Stimulated activated CD8-positive, alpha-beta memory T cell treated with anti-CD3 and anti-CD28 coated beads, Interleukin-2, amount 100 ng/mL, for 48 hours (primary cell): Measurements from ENCODE around the gene PALM3.
A peak's percentile ranks its signal among the peaks of the same experiment; 100 is the strongest.

ENCODE experiments used
- DNase-seq, 2 donors: peaks; one replicate each; pipeline ENCODE4 v3.0.0-alpha.2; 2020; ENCODE audit warnings: low read depth in 2 of 2

Gene PALM3

DNA sequence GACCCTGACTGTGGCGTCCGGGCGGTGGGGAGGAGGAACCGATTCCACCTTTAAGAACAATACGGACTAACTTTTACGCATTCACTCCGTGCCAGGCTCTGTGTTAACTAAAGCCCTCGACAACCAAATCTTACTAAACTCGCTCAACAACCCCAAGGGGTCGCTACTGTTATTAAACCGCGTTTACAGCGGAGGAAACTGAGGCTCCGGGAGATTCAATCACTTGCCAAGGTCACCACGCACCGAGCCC, 27.5 kb upstream of the PALM3 start:
- DNase-seq, result no peak

DNA sequence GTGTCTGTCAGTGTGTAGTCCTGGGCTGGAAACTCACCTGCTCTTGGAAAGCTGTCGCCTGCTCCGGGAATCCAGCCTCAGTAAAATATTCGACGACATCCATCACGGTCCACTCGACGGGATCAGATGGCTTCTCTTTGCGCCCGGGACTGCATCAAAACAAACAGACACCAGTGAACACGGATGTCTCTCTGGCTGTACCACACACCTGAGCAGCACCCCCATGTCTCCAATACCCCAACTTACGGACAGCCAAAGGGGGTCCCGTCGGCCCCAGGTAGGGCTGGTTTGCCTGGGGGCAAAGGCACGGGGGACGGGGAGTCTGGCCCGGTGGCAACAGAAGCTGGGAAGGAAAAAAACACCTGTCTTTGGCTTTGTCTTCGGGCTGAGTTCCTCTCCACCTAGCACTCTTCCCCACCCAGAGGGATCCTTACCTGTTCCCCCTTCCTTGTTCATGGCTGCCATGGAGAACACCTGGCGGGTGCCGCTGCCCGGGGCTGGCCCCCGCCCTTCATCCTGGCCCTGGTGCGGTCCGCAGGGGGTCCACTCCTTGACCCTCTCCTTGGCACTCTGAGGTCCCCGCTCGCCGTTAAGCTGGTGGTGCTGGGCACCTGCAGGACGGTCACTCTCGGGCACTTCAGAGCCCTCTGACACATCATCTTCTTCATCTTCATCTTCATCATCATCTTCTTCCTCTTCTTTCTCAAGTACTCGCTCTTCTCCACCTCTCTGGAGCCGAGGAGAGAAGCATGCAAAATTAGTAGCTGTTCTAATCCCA, 26.9 kb upstream of the PALM3 start:
- no peak for DNase-seq

- no peak for DNase-seq
Measured at GRCh38 chr19:14086098-14086497, 24.2 kb upstream of the PALM3 start.

GRCh38 chr19:14085309-14085995, 23.6 kb upstream of the PALM3 start, which contains the start of gene C19orf67:
Gene C19orf67, minus strand, starts transcription at chr19:14085783. Its CDS starts 156 bp downstream, at chr19:14085627.
- DNase-seq, result no peak

- DNase-seq, result no peak
Measured at GRCh38 chr19:14082675-14082960, 20.7 kb upstream of the PALM3 start.

DNA sequence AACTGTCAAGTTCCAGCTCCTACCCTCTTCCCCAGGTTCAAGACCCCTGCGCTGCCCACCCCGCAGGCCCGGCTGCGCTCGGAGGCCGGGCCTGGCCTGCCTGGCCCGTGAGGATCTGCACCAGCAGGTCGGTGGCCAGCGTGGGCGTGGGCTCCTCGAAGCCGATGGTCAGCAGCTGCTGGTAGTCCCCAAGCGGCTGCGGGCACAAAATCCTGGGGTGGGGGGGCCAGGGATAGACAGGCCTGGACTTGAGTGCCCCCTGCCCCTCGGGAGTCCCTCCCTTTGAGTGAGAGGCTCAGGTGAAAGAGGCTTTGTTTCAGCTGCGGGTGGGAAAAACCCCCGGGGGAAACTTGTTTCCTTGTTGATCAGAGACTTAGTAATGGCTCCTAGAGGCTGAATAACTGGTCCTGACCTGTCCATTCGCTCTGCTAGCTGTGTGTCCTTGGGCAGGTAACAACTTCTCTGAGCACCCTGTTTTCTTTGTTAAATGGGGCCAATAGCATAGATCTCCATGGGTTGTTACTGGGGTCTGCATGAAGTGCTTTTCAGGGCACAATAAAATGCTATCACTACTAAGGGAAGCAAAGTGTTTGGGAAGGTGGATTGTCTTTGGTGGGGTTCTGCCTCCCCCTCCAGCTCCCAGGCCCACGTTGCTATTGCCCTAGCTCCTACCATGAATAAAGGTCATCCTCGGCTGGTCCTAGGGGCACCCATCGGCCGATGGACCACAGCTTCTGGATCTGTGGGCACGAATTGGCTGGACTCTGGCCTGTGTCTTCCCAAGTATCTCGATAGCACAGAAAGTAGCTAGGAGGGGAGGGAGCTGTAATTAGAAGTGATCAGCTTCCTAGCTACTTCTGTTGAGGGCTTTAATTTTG, 20.2 kb upstream of the PALM3 start:
- no peak for DNase-seq

GRCh38 chr19:14080887-14081796, 19.3 kb upstream of the PALM3 start:
- DNase-seq, result peak; percentile 98

GRCh38 chr19:14078411-14078810, 16.5 kb upstream of the PALM3 start:
- no peak for DNase-seq

DNA sequence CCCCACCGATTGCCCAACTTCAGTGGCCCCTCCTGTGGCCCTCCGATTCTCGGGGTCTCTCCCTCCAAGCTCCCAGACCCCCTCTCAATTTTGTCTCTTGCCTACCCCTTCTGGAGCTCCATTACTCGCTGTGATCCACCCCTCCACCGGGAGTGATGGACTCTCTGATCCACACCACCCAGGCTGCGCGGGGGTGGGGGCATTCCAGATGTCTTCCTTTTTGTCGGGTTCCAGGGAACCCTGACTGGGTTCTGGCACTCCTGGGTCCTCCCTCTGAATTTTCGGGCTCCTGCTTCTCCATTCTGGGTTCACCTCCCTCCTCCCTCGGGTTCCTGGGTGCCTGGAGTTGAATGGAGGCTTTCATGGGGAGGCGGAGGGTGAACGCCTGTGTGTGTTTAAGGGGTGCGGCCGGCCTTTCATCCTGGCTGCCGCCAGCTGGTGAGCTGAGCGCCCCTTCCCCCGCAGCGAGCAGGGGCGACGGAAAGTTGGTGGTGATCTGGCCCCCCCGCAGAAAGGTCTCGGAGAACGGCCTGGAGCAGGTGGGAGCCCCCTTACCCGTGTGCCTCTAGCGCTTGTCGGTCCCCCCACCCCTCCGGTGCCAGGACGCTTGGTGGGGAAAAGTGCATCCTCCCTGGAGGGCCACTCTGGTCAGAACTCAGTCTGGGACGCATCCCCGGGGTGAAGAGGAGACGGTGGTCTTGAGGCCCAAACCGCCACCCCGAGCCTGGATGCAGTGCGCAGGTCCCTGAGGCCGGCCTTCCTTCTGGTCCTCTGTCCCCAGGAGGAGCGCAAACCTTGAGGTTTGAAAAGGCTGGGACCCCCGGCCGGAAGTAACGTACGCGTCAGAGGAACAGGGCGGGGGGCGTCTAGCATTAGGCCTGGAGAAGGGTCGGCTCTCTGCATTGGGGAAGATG, 12.3 kb upstream of the PALM3 start:
- no peak for DNase-seq

DNA sequence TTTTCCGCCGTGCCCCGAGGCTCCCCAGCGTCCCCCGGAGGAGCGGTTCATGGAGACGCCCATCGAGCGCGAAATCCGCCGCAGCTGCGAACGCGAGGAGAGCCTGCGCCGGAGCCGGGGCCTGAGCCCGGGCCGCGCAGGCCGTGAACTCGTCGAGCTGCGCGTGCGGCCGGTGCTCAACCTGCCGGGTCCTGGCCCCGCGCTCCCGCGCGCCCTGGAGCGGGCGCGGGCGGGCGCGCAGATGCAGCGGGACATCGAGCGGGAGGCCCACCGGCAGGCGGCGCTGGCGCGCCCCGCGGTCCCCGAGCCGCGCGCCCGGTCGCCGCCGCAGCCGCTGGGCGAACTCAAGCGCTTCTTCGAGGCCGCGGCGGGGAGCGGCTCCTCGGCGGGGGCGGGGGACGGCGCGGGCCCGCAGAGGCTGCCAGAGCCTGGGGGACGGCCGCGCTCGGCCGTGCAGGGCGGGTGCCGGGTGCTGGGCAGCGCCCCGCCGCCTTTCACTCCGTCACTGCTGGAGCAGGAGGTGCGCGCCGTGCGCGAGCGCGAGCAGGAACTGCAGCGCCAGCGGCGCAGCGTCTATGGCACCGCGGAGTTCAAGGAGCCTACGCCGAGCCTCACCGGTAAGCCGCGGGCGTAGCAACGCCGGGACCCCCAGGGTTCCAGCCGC, 11.5 kb upstream of the PALM3 start:
- DNase-seq, result peak; percentile 60 to 65

DNA sequence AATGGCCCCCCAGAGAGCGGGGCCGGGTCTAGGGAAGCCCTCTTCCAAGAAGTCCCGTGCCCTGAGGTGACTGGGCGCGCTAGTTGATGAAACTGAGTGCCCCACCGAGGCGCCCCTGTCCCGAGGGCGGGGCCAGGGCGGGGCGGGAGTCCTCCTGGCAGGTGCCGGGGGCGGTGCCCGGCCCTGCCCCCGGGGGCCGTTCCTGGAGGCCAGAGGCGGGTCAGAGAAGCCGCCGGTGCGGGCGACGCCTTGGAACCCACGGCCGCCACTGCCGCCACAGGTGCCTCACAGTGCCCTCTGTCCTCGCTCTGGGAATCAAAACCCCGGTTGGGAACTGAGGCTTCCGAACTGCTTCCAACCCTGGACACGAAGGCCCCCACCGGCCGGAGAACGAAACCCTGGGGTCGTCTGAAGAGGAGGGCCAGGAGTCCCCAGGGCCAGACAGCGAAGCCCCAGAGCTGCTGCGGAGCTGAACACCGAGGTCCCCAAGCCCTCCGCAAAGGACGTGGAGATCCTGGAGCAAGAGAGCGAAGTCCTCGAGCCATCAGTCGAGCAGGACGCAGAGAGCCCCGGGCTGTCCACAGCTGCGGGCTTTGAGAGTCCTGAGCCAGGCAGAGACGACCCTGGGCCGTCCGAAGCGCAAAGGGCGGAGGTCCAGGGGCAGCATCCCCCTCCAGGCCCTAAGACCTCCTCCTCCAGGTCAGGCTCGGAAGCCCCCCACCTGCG, 10.8 kb upstream of the PALM3 start, which contains the start of gene MISP3:
Gene MISP3, plus strand, starts transcription at position 252 of the 726 bp plus-strand sequence. CDS start 524 bp downstream, outside the sequence.
- peak in 1 of 2 donors; percentile 42 for DNase-seq

DNA sequence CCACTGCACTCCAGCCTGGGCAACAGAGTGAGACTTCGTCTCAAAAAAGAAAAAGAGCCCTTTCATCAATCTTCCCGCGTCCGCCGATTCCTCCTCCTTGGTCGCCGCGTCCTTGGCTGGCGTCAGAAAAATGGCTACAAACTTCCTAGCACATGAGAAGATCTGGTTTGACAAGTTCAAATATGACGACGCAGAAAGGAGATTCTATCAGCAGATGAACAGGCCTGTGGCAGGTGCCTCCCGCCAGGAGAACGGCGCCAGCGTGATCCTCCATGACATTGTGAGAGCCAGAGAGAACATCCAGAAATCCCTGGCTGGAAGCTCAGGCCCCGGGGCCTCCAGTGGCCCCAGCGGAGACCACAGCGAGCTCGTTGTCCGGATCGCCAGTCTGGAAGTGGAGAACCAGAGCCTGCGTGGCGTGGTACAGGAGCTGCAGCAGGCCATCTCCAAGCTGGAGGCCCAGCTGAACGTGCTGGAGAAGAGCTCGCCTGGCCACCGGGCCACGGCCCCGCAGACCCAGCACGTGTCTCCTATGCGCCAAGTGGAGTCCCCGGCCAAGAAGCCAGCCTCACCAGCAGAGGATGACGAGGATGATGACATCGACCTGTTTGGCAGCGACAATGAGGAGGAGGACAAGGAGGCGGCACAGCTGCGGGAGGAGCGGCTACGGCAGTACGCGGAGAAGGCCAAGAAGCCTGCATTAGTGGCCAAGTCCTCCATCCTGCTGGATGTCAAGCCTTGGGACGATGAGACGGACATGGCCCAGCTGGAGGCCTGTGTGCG, 8.6 kb upstream of the PALM3 start:
- no peak for DNase-seq

DNA sequence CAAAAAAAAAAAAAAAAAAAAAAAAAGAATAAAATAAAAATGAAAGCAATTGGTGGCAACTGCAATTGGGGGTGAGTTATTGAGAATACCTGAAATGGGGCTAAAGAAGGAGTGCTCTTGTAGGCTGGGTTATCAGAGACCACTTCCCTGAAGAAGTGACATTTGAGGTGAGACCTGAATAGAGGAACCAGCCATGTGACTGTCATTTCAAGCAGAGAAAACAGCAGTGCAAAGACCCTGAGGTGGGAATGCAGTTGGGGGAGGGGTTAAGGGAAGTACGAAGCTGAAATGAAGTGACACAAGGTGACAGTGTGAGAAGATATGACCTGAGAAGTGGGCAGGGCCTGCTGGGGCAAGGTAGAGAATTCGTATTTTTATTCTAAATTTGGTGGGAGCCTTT, 4.3 kb upstream of the PALM3 start:
- no peak for DNase-seq

- DNase-seq, result no peak
Measured at GRCh38 chr19:14063105-14063504, 1.2 kb upstream of the PALM3 start.

DNA sequence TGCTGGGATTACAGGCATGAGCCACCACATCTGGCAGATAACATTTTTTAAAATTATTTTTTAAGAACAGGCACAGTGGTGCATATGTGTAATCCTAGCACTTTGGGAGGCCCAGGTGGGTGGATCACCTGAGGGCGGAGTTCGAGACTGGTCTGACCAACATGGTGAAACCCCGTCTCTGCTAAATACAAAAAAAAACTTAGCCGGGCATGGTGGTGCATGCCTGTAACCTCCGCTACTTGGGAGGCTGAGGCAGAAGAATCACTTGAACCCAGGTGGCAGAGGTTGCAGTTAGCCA, 631 bp upstream of the PALM3 start:
- no peak for DNase-seq

DNA sequence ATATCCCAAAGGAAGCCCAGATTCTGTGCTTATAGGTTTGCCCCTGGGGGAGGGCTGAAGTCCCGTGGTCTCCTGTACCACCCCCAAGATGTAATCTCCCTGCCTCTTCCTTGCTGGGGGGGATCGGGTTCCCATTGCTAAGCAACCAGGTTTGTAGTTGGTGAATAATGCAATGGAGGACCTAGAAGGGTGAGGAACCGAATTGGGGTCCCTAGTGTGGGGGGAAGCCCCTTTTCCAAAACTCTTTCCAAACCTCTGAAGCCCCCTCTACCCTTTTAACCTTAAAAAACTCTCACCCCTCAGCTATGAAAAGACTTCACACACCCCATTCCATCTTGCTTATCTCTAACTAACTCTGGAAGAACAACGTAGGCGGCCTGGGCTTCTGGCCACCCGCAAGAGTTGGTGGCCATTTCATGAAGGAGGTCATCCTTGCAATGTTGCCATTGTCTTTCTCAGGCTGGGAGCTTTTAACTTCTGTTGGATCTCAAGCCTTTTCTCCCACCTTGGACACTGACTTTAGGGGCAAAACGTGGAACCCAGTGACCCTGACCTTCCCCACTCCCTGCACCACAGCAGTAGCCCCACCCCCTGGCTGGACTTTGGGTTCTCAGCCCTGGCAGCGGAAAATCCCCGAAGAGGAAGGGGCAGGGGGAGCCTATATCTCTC, 661 bp downstream of the PALM3 start:
- no peak for DNase-seq

GRCh38 chr19:14059652-14060155, 2.2 kb downstream of the PALM3 start:
- no peak for DNase-seq

DNA sequence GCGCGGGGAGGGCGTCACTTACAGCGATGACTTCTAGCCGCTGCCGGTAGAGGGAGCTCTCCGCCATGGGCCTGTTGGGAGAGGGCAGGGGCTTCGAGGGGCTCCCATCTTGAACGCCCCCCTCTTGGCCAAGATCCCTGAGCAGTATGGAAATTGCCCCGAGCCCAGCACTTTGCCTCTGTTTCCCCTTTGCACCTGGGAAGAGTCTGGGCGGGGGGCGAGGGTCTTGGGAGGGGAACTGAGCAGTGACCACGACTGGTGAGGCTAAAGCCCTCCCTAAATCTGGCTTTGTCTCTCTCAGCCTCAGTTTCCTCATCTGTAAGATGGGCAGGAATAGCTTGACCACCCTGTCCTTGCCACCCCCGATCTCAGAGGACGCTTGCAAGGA, 2.8 kb downstream of the PALM3 start:
- peak in 1 of 2 donors; percentile 56 for DNase-seq
